ENCODE results near the gene IP6K2. TPM values are rescaled to one million over a fixed set of nuclear protein-coding genes. Genes with fewer than 3 reads are reported as not detected.
"Not testable (repeated sequence)": the region's sequence is repeated elsewhere in the genome, so short reads cannot be mapped to it uniquely, and the experiment has no call there.

IP6K2 gene
- total RNA-seq, 1 donor from 2014 or later = 53.1 TPM

DNA sequence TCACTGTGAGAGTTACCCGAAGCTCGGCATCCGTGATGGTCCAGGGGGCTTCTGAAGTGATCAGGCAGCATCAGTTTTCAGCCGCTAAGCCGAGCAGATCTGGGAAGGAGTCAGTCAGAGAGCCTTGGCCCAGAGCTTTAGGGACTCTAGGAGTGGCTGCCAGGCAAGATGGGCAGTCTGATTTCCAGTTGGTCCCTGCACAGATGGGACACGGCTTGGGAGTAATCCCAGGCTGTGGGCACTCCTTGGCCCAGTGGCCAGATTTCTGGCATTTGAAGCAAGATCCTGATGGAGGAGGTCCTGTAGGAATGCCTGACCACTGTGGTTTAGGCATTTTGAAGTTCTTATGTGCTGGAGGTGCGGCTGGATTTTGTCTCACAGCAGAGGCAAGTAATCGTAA is 10.5 kb upstream of the IP6K2 start:
- DNase-seq (ENCODE audit: low read depth) = peak; percentile 54

DNA sequence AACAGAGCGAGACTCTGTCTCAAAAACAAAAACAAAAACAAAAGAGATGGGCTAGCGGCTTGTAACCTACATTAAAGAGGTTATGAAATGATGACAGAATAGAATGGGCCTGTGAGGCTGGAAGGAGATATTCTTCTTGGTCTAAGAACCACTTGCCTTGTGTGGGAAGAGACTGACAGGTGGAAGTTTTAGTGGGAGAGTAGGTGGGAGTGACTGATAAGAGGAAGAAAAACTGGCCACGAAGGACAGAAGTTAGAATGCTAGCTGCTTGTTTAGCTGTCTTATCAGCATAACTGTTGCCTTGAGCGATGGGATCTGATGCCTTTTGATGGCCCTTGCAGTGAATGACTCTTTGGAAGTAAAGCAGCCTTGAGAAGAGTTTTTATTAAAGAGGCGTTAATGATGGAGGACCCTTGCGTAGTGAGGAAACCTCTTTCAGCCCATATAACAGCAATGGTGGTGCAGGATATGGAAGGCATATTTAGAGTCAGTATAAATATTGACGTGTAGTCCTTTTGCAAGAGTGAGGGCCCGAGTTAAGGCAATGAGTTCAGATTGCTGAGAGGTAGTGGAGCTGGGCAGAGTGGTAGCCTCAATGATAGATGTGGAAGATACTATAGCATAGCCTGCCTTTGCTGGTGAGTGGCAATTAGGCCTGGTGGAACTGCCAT is 8.3 kb upstream of the IP6K2 start:
- DNase-seq (ENCODE audit: low read depth) = not testable (repeated sequence)

DNA sequence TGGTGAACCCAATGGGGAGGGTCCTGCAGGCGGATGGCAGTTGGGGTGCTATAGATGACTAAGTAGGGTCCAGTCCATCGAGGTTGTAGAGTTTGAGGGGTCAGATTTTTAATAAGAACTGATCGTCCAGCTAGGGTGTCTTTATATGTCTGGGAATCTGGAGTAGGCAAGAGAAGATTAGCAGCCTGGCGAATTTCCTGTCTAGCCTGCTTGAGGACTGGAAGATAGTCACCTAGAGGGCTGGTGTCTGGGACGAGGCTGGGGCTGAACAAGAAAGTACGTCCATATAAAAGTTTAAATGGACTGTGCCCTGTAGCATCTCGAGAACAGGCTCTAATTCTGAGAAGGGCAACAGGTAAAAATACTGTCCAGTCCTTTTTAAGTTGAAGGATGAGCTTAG is 6.7 kb upstream of the IP6K2 start:
- no peak for DNase-seq (ENCODE audit: low read depth)

DNA sequence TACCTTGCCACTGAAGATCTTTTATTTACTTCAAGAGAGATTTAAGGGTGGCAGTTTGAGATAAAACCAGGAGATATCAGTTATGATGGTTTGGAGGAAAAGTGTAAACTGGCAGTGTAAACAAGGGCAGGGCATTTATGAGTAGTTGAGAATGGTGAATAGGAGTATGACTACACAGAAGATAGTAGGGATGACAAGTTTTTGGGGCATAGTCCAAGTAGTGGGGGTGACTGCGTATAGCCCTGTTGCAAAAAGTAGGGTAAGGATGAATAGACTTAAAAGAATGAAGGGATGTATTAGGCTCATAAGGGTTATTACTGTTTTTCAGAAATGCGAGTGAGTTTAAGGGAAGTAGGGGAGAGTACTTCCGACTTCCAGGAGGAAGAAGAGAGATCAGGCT is 6.3 kb upstream of the IP6K2 start:
- not testable (repeated sequence) for DNase-seq (ENCODE audit: low read depth)

DNA sequence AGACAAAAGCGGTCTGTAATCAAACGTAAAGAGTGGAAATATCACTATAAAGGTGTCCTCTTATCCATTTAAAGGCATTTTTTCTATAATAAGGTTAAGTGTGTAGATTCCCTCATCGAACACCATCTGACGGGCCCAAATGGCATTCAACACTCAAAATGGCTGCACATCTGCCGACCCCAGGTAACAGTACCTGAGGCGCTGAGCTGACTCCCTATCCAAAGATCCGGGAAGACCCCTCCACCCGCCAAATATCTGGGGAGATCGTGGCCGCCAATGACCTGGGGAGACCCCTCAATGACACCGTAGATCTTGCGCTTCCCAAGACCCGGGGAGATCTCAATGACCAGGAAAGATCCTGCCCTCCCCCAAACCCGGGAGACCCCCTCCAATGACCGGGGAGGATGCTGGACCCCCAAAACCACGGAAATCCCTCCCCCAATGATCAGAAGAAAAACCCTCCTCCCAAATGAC is 476 bp downstream of the IP6K2 start:
- no peak for DNase-seq (ENCODE audit: low read depth)

DNA sequence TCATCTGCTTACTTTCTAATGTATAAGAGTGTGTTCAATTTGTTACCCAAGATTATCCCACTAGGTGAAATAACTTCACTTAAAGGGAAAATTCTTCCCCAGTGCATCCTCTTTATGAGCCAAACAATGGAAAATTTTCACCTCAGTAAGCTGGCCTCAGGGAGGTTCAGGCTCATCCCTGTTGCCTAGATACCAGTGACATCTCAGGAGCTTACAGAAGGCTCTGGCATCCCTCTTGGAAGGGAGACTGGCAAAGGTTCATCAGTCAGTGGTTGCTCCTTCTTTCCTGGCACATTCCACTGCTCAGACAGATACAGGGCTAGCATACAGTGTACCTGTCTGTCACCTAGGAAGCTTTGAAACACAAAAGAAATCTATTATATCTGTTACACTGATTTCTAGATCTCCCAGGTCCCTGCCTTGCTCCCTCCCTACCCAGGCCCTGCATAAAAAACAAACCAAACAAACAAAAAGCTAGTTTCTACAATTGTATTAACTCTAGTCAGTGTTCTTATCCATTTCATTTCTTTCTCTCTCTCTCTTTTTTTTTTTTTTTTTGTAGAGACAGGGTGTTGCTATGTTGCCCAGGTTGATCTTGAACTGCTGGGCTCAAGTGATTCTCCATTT is 1.7 kb downstream of the IP6K2 start:
- DNase-seq (ENCODE audit: low read depth) = peak; percentile 41

DNA sequence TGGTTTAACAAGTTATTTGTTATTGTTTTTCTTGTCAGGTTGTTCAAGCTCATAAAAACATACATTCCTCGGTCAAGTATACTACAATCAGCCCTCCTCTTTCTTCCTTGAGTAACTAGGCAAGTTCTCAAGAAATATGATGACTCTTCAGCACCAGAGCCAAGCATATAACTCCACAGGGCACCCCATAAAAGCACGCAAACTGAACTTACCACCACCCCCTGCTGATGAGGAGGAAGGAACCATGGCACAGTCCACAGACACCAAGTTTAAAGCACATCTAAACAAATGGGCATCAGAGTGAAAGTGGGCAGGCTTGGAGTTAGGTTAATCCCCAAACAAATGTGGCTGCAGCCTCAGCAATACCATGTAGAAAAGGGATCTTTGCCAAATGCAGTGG is 5.3 kb downstream of the IP6K2 start:
- no peak for DNase-seq (ENCODE audit: low read depth)

DNA sequence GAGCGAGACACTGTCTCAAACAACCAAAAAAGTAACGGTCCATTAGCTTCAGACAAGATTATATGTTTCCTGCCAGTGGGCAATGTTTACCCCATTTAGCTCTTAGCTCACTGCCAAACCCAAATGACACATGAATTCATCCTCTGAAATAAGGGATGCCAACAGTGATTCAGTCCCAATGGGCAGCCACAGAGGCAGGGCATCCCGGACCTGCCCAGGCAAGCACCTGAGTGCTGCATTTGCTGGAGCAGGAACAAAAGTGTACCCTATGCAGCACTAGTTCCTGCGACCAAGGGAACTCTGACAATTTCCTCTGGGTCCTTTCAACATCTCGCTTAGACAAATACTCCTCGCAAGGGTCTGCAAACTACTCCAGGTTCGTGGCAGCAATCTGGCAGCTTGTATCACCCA is 8.0 kb downstream of the IP6K2 start:
- DNase-seq (ENCODE audit: low read depth) = peak; percentile 70

DNA sequence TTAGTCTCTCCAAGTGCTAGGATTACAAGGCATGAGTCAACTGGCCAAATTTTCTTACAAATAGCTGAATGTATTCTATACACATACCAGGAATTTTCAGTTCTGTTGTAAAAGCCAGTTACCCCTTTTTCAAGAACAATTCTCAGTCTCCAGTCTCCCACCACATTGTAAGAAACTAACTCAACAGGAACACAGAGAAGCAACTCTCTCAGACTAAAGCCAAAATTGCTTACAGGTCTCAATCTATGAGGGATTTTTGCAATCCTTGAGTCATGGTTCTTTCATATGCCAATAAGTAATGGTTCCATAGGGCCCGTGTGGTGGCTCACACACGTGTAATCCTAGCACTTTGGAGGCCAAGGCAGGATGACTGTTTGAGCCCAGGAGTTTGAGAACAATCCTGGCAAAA is 8.5 kb downstream of the IP6K2 start:
- DNase-seq (ENCODE audit: low read depth) = no peak

DNA sequence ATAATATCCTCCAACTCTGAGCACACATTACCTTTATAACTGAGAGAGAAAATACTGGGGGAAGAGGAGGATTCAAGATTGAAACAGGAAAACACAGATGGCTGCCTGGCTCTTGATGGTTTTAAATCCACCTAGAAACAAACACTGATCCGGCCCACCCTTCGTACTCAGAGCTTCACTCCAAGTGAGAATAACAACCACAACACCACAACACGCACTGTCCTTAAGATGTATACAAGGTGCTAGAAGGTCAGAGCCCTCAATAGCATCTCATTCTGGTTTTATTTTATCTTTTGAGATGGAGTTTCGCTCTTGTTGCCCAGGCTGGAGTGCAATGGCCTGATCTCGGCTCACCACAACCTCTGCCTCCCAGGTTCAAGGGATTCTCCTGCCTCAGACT is 9.9 kb downstream of the IP6K2 start:
- DNase-seq (ENCODE audit: low read depth) = no peak

DNA sequence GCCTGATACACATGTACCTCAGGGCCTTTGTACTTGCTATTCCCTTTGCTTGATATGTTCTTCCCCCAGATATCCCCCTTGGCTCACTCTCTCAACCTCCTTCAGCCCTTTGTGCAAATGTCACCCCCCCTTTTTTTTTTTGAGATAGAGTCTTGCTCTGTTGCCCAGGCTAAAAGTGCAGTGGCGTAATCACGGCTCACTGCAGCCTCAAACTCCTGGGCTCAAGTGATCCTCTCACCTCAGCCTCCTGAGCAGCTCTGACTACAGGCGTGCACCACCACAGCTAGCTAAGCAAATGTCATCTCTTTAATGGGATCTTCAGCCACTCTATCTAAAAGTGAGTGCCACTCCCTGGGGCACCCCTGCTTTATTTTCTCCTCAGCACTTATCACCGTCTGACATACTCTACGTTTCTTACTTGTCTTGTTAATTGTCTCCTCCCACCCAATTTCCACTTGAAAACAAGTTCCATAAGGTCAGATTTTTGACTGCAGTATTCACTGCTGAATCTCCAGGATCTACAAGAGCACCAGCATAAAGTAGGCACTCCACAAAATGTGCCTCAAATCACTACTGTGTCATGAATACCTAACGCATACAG is 14.6 kb downstream of the IP6K2 start:
- no peak for DNase-seq (ENCODE audit: low read depth)

DNA sequence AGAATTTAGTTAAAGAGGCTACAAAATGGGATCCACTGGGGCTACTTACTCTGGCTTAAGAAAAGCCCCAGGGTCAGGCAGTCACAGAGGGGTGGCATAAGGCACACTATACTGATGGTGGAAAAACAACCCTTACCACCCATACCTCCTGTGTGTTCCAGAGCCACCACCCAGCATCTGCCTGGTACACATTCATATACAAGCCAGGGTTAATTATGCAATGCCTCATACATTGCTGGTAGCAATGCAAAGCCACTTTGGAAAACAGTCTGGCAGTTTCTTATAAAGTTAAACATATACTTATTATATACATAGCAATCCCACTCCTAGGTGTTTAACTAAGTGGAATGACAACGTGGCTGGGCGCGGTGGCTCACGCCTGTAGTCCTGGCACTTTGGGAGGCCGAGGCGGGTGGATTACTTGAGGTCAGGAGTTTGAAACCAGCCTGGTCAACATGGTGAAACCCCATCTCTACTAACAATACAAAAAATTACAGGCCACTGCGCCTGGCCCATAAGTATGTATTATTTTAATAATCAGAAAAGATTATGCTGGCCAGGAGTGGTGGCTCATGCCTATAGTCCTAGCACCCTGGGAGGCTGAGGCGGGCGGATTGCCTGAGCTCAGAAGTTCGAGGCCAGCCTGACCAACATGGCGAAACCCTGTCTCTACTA is 16.2 kb downstream of the IP6K2 start:
- no peak for DNase-seq (ENCODE audit: low read depth)

DNA sequence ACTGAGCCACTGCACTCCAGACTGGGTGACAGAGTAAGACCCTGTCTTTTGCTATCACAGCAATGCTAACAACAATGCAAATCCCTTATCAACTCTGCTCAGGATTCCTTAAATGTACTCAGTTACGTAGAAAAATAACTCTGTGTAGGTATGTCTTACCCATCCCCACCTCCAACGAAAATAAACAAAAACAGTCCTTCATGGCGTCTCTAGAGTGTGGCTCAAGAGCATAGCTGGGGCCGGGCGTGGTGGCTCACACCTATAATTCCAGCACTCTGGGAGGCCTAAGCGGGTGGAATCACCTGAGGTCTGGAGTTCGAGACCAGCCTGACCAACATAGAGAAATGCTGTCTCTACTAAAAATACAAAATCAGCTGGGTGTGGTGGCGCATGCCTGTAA is 18.1 kb downstream of the IP6K2 start:
- no peak for DNase-seq (ENCODE audit: low read depth)

DNA sequence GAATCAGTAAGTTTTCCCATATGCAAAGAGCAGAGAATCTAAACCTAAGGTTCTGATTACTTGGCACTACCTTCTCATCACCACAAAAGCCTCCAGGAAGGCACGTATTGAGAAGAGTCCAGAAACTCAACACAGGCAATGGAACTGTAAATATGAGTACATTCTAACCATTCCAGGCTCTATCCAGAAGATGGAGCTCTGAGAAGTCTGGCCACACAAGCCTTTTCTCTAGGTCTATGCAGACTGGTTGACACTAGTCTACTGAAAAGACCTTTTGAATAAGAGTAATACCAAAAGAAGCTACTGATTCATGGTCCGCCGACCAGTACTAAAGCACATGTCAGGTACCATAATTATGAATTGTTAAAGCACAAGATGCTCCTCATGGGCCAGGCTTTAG is 19.1 kb downstream of the IP6K2 start:
- DNase-seq (ENCODE audit: low read depth) = no peak

DNA sequence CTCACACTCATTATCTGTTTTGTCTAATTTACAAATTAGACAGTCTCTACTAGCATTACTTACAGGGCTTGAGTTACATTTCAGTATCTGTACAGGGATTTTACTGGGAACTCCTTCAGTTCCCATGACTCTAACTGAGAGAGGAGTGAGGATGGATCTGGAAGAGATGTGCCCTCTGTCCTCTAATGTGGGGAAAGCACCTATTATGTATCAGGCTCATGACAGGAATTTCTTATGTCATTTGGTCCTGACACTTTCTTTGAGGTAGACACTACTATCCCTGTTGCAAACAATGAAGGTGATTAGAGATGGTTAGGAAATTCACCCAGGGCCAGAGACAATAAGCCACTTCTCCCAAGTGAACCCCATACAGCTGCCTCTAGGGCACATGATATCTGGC is 20.4 kb downstream of the IP6K2 start:
- DNase-seq (ENCODE audit: low read depth) = no peak

DNA sequence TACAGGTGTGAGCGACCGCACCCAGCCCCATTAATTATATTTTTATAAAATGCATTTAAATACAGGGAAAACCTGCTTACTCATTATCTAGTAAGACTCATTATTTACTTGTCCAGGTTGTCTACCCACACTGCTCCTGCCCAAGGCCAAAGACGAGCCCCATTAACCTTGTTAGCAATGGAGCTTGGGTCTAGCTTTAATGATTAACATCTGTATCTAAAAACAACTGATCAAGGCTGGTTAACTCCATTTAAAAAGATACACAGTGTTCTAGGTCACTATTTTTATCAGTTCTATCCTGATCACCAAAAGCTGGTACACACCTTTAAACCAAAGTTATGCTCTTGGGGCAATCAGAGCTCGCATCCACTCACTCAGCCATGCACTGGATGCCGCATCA is 20.9 kb downstream of the IP6K2 start:
- no peak for DNase-seq (ENCODE audit: low read depth)

DNA sequence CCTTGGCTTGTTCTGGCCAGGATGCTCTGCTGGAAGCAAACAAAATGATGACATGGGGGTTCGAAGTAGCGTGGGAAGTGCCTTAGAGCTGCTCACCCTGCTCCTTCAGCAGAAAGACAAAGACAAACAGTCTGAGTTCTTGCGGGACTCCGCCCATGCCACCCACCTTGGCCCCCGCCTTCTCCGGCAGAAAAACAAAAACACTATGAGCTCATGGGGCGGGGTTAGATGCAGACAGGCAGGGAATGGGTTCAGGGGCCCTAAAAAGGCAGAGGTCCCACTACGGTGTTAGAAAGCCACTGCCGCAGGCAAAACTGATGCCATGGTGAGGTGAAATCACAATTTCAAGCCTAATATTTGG is 21.6 kb downstream of the IP6K2 start:
- DNase-seq (ENCODE audit: low read depth) = no peak

DNA sequence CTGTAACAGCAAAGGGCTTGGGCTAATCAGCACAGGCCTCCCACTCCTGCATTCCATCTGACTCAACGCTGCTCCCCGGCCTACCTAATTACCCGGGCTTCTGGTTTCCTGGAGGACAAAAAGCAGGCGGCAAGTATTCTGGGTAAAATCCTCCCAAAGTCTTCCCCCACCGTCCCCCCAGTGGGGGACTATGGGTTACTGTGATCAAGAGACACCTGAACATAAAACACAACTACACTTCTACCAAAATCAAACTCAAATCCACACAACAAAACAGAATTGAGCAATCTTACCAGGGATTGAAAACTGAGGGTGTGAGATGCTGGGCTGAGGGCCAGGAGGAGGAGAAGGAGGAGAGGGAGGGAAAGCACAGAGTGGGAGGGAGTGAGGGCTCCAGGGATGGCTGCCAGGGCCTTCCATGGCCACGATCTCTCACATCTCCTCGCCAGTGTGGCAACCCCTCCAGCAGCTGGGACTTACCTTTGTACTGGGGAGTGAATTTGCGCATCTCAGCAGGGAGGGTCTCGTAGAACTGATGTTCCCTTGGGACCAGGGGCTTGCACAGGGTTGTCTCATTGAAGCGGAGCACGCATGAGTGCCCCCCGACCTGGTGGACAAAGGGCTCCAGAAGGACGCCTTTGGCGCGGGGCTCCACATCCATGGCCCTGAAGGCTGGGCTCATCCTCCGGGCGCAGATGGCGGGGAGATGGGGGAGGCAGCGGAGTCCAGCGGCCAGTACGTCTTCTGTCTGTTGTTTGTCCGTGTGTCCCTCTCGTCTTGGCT is 22.2 kb downstream of the IP6K2 start:
- DNase-seq (ENCODE audit: low read depth) = peak; percentile 72

DNA sequence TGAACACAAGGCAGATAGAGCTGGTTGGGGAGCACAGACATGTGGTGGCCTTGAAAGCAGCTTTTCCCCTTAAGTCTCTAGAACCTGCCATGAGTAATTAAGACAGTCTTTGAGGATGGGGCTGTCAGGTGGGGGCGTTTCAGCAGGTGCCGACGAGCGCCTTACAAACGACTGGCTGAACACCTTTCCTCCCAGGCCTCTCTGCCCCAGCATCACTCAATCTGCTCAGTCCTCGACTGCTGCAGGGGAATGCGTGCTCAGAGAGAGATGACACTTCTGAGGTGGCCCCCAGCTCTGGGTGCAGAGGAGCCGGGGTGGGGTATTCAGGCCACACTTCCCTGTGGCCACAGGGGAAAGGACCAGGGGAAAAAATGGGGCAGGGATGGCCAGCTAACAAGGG is 23.2 kb downstream of the IP6K2 start:
- no peak for DNase-seq (ENCODE audit: low read depth)

DNA sequence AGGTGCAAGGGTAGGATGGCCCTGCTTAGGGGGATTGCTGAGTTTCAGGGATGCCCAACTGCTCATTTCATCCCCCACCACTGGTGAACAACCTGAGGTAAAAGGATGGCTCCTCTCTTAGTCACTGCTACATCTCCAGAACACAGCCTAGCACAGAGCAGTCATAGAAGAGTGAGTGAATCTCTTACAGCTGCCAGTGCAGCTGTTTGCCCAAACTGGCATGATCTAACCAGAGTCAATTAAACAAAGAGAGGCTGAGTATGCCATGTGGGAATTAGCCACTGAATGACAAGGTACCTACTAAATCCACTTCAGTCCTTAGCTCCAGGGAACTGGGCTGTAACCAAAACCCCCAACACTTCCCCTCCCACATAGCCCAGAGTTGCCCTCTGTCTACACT is 24.5 kb downstream of the IP6K2 start:
- peak; percentile 83 for DNase-seq (ENCODE audit: low read depth)

DNA sequence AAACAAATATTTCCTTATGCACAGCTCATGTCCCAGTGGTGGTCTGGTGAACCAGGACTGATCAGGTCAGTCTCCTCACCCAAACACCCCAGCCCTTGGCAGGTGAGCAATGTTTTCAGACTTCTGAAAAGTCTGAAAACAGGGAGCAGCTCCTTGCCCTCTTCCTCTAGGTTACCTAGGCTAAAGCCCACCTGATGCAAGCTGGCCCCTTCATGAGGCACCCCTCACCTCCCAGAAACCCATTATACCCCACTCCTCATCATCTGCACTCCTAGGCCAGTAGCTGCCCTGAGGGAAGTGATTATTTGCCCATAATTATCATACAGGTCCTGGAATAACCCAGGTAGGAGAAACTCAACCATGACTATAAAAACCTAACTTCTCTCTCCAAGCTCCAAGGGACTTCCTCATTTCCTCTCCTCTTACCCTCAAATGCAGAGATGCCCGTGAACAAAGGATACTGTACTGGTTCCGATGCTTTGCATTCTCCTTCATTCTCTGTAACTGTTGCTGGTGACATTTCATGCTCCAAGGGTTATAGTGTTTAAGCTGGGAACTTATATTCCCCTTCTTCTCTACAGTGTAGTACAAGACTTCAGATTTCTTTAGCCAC is 26.1 kb downstream of the IP6K2 start:
- no peak for DNase-seq (ENCODE audit: low read depth)
